RWPE2 (cell line): Measurements from ENCODE around the gene ROCK2.

Experiments used
- ATAC-seq: fragments of 200-7000 bp; cut with Tn5 transposase; 3 replicates; pipeline ENCODE4 v1.9.1; 2021; ENCODE audit warnings: low read depth
- DNase-seq: peaks from one replicate; pipeline ENCODE4 v3.0.0-alpha.2; 2020; ENCODE audit warnings: low spot score
- H3K27ac ChIP-seq: fragments of 450-650 bp; 2 replicates; pipeline ENCODE4 v1.5.1; 2017; ENCODE audit warnings: mild to moderate bottlenecking; ENCODE audit not compliant: poor library complexity, severe bottlenecking
- H3K27me3 ChIP-seq: fragments of 250-450 bp; sonication (Bioruptor Pico); 2 replicates; pipeline ENCODE4 v1.5.1; 2021; ENCODE audit warnings: mild to moderate bottlenecking, moderate library complexity; ENCODE audit not compliant: insufficient read depth, poor library complexity, severe bottlenecking
- H3K36me3 ChIP-seq: fragments of 250-450 bp; sonication (Bioruptor Pico); 2 replicates; pipeline ENCODE4 v1.5.1; 2020; ENCODE audit warnings: low read depth, mild to moderate bottlenecking, moderate library complexity
- H3K4me1 ChIP-seq: fragments of 250-450 bp; sonication (Bioruptor Pico); 2 replicates; pipeline ENCODE4 v1.5.1; 2021; ENCODE audit warnings: mild to moderate bottlenecking, moderate library complexity; ENCODE audit not compliant: insufficient read depth, poor library complexity, severe bottlenecking
- H3K4me3 ChIP-seq: fragments of 250-450 bp; sonication (Bioruptor Pico); 2 replicates; pipeline ENCODE4 v1.5.1; 2021; ENCODE audit warnings: mild to moderate bottlenecking, moderate library complexity; ENCODE audit not compliant: severe bottlenecking
- H3K9me3 ChIP-seq: fragments of 250-450 bp; sonication (Bioruptor Pico); 2 replicates; pipeline ENCODE4 v1.5.1; 2021; ENCODE audit warnings: mild to moderate bottlenecking, moderate library complexity; ENCODE audit not compliant: severe bottlenecking
- TF ChIP-seq, protein P1 (sequence below): fragments of 450-650 bp; IDR thresholded peaks from one replicate; pipeline ENCODE4 v1.5.1; 2017; ENCODE audit warnings: mild to moderate bottlenecking, moderate library complexity; ENCODE audit not compliant: poor library complexity, severe bottlenecking

The ROCK2 gene

DNA sequence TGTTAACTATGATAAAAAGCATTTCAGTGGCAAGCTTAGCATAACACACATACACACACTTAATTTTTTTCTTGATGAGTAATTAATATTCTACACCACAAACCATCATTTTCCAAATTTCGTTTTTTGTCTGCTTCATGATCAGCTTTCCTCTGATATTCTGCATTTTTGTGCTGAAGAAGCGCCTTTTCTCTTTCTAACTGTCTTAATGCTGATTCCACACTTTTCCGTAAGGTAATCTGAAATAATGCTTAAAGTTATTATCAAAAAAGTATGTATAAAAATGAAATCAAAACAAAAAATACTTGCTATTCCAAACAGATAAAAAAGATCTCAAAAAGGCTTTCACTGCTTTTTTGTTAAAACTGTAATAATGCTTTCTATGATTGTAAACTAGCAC, 129.0 kb downstream of the ROCK2 start:
- Histone ChIP-seq H3K4me1 (no peaks in the 10 kb centered on the region), H3K27ac (no peak overlapping the region), H3K4me3 (no peak overlapping the region), H3K27me3 (no peaks in the 10 kb centered on the region), H3K36me3 (peaks cover 84% of the 10 kb centered on the region), H3K9me3 (no peaks in the 10 kb centered on the region)
- ATAC-seq: no peak
- TF ChIP-seq, protein P1, sequence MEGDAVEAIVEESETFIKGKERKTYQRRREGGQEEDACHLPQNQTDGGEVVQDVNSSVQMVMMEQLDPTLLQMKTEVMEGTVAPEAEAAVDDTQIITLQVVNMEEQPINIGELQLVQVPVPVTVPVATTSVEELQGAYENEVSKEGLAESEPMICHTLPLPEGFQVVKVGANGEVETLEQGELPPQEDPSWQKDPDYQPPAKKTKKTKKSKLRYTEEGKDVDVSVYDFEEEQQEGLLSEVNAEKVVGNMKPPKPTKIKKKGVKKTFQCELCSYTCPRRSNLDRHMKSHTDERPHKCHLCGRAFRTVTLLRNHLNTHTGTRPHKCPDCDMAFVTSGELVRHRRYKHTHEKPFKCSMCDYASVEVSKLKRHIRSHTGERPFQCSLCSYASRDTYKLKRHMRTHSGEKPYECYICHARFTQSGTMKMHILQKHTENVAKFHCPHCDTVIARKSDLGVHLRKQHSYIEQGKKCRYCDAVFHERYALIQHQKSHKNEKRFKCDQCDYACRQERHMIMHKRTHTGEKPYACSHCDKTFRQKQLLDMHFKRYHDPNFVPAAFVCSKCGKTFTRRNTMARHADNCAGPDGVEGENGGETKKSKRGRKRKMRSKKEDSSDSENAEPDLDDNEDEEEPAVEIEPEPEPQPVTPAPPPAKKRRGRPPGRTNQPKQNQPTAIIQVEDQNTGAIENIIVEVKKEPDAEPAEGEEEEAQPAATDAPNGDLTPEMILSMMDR: no peak
- DNase-seq: no peak

DNA sequence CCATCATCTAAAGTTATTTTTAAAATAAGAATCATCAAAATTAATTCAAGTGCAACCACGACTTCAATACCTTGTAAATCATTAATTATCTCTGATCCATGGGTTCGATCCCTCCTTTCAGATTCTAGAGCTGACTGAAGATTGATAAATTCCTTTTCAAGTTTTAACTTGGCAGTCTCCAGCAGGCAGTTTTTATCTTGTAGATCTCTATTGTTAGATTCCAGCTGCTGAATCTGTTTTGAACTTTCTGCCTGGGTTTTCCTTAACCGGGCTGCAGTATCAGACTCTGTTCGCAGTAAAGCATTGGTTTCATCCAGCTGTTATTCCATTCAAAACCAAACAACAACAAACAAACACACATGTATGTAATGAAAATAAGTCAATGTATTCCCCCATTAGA, 129.7 kb downstream of the ROCK2 start:
- ATAC-seq (no peak), DNase-seq (no peak)
- H3K27me3 ChIP-seq: no peaks in the 10 kb centered on the region
- TF ChIP-seq, protein P1: no peak
- H3K27ac ChIP-seq: no peak overlapping the region
- H3K36me3 ChIP-seq: peaks cover 81% of the 10 kb centered on the region
- H3K4me3 ChIP-seq: no peak overlapping the region
- H3K4me1 ChIP-seq: no peaks in the 10 kb centered on the region
- no peaks in the 10 kb centered on the region for H3K9me3 ChIP-seq

DNA sequence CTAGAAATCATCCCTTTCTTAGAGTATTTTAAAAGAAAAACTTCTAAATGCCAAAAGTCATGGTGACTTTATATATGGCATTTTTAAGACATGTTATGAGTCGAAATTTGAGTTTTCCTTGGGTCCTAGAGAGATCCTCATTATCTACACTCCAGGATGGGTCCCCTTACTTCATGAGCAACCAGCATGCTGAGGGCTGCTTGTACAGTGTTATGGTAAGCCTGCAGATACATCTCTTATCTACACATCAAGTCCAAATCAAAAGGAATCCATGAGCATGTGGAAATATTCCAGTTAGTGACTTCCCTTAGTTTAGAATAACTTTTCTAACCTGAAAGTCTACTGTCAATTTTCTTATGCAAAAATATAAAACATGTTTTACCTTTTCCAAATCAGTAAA, 130.5 kb downstream of the ROCK2 start:
- Histone ChIP-seq H3K9me3 (no peaks in the 10 kb centered on the region), H3K4me1 (no peaks in the 10 kb centered on the region), H3K27ac (no peak overlapping the region), H3K4me3 (no peak overlapping the region), H3K36me3 (peaks cover 88% of the 10 kb centered on the region), H3K27me3 (no peaks in the 10 kb centered on the region)
- TF ChIP-seq, protein P1: no peak
- DNase-seq: no peak
- ATAC-seq: no peak

DNA sequence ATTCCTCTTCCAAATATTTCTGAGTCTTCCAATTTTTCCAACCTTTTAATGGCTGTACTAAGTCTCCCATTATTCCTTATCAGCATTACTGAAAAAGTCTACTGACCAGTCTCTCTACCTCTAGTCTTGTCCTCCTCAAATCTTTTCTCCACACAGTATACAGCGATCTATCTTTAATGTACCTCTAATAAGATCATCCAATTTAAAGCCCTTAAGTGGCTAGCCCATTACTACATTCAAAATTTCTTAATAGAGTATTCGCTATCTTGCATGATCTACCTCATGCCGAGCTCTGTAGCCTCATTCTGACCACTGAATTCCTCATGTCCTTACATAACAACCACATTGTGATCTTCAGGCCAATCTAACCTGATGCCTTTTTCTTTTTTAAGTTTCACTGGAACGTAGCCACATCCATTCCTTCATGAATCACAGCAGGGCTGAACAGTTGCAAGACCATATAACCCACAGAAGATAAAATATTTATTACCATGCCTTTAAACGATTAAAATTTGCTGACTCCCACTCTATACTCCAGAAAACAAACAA, 131.3 kb downstream of the ROCK2 start:
- DNase-seq (no peak), ATAC-seq (no peak)
- Histone ChIP-seq H3K27ac (no peak overlapping the region), H3K4me3 (no peak overlapping the region), H3K36me3 (peaks cover 87% of the 10 kb centered on the region), H3K4me1 (no peaks in the 10 kb centered on the region), H3K27me3 (no peaks in the 10 kb centered on the region), H3K9me3 (no peaks in the 10 kb centered on the region)
- TF ChIP-seq, protein P1: no peak

DNA sequence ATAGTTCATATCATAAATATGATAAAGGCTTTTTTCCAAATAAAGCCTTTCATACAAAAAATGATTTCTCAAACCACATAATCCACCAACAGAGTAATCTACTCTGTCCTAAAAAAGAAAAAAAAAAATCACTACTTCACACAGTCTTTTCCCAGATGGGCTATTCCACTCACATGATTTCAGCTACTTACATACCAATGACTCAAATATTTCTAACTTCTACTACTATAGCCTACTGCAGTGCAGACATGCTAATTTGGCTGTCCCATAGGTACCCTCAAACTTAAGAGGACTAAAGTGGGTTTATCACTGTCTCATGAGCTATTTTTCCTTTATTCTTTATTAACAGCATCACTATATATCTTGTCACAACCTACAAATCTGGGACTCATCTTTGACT, 131.8 kb downstream of the ROCK2 start:
- no peak overlapping the region for H3K27ac ChIP-seq
- TF ChIP-seq, protein P1: no peak
- peaks cover 87% of the 10 kb centered on the region for H3K36me3 ChIP-seq
- H3K27me3 ChIP-seq: no peaks in the 10 kb centered on the region
- no peaks in the 10 kb centered on the region for H3K9me3 ChIP-seq
- H3K4me1 ChIP-seq: no peaks in the 10 kb centered on the region
- ATAC-seq: no peak
- H3K4me3 ChIP-seq: no peak overlapping the region
- no peak for DNase-seq
